Endothelial cell of umbilical vein (primary cell): ENCODE data around the gene RSPO3.

Source experiments
- FOS ChIP-seq: IDR thresholded peaks from 2 replicates; pipeline ENCODE4 v1.6.1; 2011; ENCODE audit warnings: mild to moderate bottlenecking, low read length, moderate library complexity, borderline replicate concordance; ENCODE audit not compliant: insufficient read depth
- JUN ChIP-seq: IDR thresholded peaks from 2 replicates; pipeline ENCODE4 v1.6.1; 2011; ENCODE audit warnings: borderline replicate concordance, low read depth; ENCODE audit not compliant: insufficient read length, insufficient read depth
- MYC ChIP-seq: IDR thresholded peaks from one replicate; pipeline ENCODE4 v1.6.1; 2011; ENCODE audit warnings: mild to moderate bottlenecking, low read depth, low read length
- POLR2A ChIP-seq: IDR thresholded peaks from 2 replicates; pipeline ENCODE4 v1.6.1; 2012; ENCODE audit warnings: low read depth, mild to moderate bottlenecking, control low read depth, low read length
- POLR2AphosphoS5 ChIP-seq: IDR thresholded peaks from 2 replicates; pipeline ENCODE4 v1.6.1; 2012; ENCODE audit warnings: low read depth, mild to moderate bottlenecking, control low read depth, low read length, moderate library complexity; ENCODE audit not compliant: insufficient read depth
- TF ChIP-seq, protein P1 (sequence below), 2 donors: IDR thresholded peaks; 1 replicate in 1 of 2; 2 replicates in 1 of 2; pipeline ENCODE4 v1.5.1; 2011; ENCODE audit warnings: low read length in 2 of 2, mild to moderate bottlenecking in 2 of 2, moderate library complexity in 2 of 2, control low read depth in 1 of 2, inconsistent platforms in 1 of 2, low read depth in 1 of 2; ENCODE audit not compliant: insufficient read depth in 1 of 2; ENCODE audit errors: extremely low read depth in 1 of 2
- TF ChIP-seq, protein P2 (sequence below): IDR thresholded peaks from 2 replicates; pipeline ENCODE4 v1.6.1; 2011; ENCODE audit not compliant: insufficient read depth, insufficient read length

DNA sequence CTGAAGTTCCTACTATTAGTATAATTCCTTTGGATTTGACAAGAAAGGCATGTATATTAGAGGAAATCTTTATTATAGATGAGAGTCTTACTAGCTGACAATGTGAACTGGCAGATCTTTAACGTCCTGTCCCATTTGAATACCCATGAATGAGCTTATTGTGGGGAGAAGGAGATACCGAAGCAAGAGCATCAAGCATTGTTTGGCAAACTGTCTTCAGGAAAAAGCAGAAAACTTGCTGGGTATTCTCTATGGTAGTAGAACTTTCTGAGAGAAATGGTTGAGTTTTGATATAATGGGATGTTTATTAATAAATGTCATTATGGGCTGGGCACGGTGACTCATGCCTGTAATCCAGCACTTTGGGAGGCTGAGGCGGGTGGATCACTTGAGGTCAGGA lies 18.3 kb downstream of the RSPO3 start:
- TF ChIP-seq, protein P1, sequence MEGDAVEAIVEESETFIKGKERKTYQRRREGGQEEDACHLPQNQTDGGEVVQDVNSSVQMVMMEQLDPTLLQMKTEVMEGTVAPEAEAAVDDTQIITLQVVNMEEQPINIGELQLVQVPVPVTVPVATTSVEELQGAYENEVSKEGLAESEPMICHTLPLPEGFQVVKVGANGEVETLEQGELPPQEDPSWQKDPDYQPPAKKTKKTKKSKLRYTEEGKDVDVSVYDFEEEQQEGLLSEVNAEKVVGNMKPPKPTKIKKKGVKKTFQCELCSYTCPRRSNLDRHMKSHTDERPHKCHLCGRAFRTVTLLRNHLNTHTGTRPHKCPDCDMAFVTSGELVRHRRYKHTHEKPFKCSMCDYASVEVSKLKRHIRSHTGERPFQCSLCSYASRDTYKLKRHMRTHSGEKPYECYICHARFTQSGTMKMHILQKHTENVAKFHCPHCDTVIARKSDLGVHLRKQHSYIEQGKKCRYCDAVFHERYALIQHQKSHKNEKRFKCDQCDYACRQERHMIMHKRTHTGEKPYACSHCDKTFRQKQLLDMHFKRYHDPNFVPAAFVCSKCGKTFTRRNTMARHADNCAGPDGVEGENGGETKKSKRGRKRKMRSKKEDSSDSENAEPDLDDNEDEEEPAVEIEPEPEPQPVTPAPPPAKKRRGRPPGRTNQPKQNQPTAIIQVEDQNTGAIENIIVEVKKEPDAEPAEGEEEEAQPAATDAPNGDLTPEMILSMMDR (IDR thresholded peaks at IDR 0.05; ENCODE audit: extremely low read depth in 1 of 2, insufficient read depth in 1 of 2, low read depth in 1 of 2, low read length in 2 of 2): no peak
- TF ChIP-seq POLR2A (no peak), MYC (no peak), FOS (no peak), POLR2AphosphoS5 (no peak), JUN (no peak)
- TF ChIP-seq, protein P2, sequence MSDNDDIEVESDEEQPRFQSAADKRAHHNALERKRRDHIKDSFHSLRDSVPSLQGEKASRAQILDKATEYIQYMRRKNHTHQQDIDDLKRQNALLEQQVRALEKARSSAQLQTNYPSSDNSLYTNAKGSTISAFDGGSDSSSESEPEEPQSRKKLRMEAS: no peak
